Progenitor cell of endocrine pancreas (in vitro differentiated cells): ENCODE data around the gene NT5C2. TPM values are rescaled to one million over a fixed set of nuclear protein-coding genes. Genes with fewer than 3 reads are reported as not detected.
"Not testable (repeated sequence)": the region's sequence is repeated elsewhere in the genome, so short reads cannot be mapped to it uniquely, and the experiment has no call there.

Experiments
- DNase-seq: peaks from one replicate; pipeline ENCODE4 v3.0.0; 2021; ENCODE audit warnings: low spot score; ENCODE audit not compliant: unreplicated experiment
- H3K27ac Mint-ChIP-seq: 2 replicates; pipeline ENCODE4 v1.8.0; 2021; ENCODE audit warnings: mild to moderate bottlenecking, moderate library complexity, mixed read lengths
- H3K27me3 Mint-ChIP-seq: 2 replicates; pipeline ENCODE4 v1.8.0; 2021; ENCODE audit warnings: mixed read lengths
- H3K36me3 Mint-ChIP-seq: 2 replicates; pipeline ENCODE4 v1.8.0; 2022; ENCODE audit warnings: mixed read lengths; ENCODE audit not compliant: insufficient read depth
- H3K4me1 Mint-ChIP-seq: 2 replicates; pipeline ENCODE4 v1.8.0; 2021; ENCODE audit warnings: low read depth, mixed read lengths
- H3K4me3 Mint-ChIP-seq: 2 replicates; pipeline ENCODE4 v1.8.0; 2021; ENCODE audit warnings: low read depth, mild to moderate bottlenecking, moderate library complexity, mixed read lengths
- H3K9me3 Mint-ChIP-seq: 2 replicates; pipeline ENCODE4 v1.8.0; 2021; ENCODE audit warnings: low read depth, mixed read lengths
- CTCF ChIP-seq: fragments of 200-600 bp; sonication (generic); IDR thresholded peaks from one replicate; pipeline ENCODE4 v1.5.0; 2021; ENCODE audit warnings: antibody characterized with exemption, mild to moderate bottlenecking; ENCODE audit not compliant: unreplicated experiment
- total RNA-seq: library from RNA; stranded (reverse); gene quantifications from 2 replicates; pipeline ENCODE4 v1.2.1, GENCODE V29; 2021

NT5C2 gene
- total RNA-seq, 1 donor from 2014 or later: 131 TPM

- Mint-ChIP-seq H3K27ac (no peak overlapping the region), H3K4me1 (peaks cover 3% of the 10 kb centered on the region), H3K9me3 (peaks cover 4% of the 10 kb centered on the region), H3K4me3 (no peak overlapping the region), H3K27me3 (no peaks in the 10 kb centered on the region), H3K36me3 (peaks cover 26% of the 10 kb centered on the region)
- no peak for TF ChIP-seq CTCF
- no peak for DNase-seq
Observed at GRCh38 chr10:103168438-103168837, 24.6 kb downstream of the NT5C2 start.

DNA sequence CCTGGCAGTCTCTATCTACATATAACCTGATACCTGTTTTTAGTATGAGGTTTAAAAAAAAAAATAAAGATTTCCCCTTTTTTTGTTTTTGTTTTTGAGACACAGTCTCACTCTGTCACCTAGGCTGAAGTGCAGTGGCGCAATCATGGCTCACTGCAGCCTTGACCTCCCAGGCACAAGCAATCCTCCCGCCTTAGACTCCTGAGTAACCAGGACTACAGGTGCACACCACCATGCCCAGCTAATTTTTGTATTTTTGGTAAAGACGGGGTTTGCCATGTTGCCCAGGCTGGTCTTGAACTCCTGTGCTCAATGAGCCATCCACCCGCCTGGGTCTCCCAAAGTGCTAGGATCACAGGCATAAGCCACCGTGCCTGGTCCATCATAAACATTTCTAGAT lies 25.5 kb downstream of the NT5C2 start:
- not testable (repeated sequence) for H3K9me3 Mint-ChIP-seq, H3K27ac Mint-ChIP-seq, H3K4me1 Mint-ChIP-seq, H3K4me3 Mint-ChIP-seq, H3K27me3 Mint-ChIP-seq, DNase-seq
- peaks cover 32% of the 10 kb centered on the region for H3K36me3 Mint-ChIP-seq

GRCh38 chr10:103166523-103166922 lies 26.5 kb downstream of the NT5C2 start:
- Mint-ChIP-seq H3K4me1 (peaks cover 3% of the 10 kb centered on the region), H3K9me3 (peaks cover 8% of the 10 kb centered on the region), H3K27me3 (no peaks in the 10 kb centered on the region), H3K4me3 (no peak overlapping the region), H3K36me3 (peaks cover 38% of the 10 kb centered on the region), H3K27ac (no peak overlapping the region)
- TF ChIP-seq CTCF: no peak
- no peak for DNase-seq

DNA sequence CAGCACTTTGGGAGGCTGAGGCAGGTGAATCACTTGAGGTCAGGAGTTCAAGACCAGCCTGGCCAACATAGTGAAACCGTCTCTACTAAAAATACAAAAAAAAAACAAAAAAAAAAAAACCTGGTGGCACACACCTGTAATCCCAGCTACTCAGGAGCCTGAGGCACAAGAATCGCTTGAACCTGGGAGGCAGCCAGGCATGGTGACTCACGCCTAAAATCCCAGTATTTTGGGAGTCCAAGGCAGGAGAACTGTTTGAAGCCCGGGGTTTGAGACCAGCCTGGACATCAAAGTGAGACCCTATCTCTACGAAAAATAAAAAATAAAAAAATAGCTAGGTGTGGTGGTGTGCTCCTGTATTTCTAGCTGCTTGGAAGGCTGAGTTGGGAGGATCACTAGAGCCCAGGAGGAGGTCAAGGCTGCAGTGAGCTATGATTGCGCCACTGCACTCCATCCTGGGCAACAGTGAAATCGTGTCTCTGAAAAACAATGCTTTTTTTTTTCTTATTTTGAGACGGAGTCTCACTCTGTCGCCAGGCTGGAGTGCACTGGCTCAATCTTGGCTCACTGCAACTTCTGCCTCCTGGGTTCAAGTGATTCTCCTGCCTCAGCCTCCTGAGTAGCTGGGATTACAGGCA lies 29.2 kb downstream of the NT5C2 start:
- not testable (repeated sequence) for H3K27me3 Mint-ChIP-seq

DNA sequence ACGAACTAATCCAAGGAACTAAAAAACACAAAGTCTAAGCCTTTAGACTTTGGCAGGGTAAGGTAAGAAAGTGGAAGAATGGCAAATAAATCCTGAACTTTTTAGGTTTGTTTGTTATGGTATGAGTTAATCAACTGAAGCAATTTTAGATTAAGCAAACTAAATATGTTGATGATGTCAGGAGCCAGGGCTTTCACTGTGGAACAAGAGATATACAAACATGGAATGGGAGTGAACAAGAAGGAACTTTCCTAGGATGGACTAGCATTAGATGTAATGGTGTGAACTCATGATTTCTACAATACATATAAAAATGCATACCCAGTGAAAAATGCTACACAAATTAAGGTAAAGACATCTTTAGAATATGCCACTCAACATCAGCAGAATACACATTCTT lies 35.8 kb downstream of the NT5C2 start:
- H3K9me3 Mint-ChIP-seq: no peaks in the 10 kb centered on the region
- peaks cover 32% of the 10 kb centered on the region for H3K36me3 Mint-ChIP-seq
- H3K4me1 Mint-ChIP-seq: peaks cover 26% of the 10 kb centered on the region
- TF ChIP-seq CTCF: no peak
- DNase-seq: no peak
- no peak overlapping the region for H3K4me3 Mint-ChIP-seq
- H3K27me3 Mint-ChIP-seq: no peaks in the 10 kb centered on the region
- H3K27ac Mint-ChIP-seq: no peak overlapping the region

More for the DNA sequence above, 29.2 kb downstream of the NT5C2 start:
- H3K9me3 Mint-ChIP-seq, H3K4me3 Mint-ChIP-seq, H3K27ac Mint-ChIP-seq, H3K4me1 Mint-ChIP-seq, DNase-seq: not testable (repeated sequence)
- peaks cover 45% of the 10 kb centered on the region for H3K36me3 Mint-ChIP-seq

DNA sequence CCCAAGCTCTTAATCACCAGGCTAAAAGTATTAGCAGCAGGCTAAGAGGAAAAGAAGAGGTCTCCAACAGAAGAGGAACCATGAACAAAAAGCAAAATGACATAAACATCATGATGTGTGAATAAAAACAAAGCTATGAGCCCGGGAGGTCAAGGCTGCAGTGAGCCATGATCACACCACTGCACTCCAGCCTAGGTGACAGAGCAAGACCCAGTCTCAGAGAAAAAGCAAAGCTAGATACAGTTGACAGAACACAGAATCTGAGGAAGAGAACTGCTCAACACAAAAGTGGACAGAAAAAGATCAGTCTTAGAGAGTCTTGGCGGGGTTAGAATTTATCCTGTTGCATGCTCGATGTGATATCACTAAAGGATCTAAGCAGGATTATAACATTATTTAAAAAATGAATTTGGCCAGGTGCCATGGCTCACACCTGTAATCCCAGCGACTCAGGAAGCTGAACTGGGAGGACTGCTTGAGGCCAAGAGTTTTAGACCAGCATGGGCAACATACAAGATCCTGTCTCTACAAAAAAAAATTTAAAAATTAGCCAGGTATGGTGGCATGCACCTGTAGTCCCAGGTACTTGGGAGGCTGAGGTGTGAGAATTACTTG lies 37.5 kb downstream of the NT5C2 start:
- TF ChIP-seq CTCF: no peak
- peak overlapping the region; percentile 35 for H3K27ac Mint-ChIP-seq
- H3K27me3 Mint-ChIP-seq: no peaks in the 10 kb centered on the region
- H3K36me3 Mint-ChIP-seq: peaks cover 30% of the 10 kb centered on the region
- peaks cover 36% of the 10 kb centered on the region for H3K4me1 Mint-ChIP-seq
- no peaks in the 10 kb centered on the region for H3K9me3 Mint-ChIP-seq
- DNase-seq: no peak
- no peak overlapping the region for H3K4me3 Mint-ChIP-seq
